HG03039 (cell line): ENCODE data around the gene ANKS6.

ENCODE experiments used
- ATAC-seq: cut with Tn5 transposase; IDR thresholded peaks from one replicate; pipeline ENCODE4 v1.9.1; 2021; ENCODE audit warnings: mild to moderate bottlenecking, moderate library complexity; ENCODE audit not compliant: unreplicated experiment

ANKS6 gene

DNA sequence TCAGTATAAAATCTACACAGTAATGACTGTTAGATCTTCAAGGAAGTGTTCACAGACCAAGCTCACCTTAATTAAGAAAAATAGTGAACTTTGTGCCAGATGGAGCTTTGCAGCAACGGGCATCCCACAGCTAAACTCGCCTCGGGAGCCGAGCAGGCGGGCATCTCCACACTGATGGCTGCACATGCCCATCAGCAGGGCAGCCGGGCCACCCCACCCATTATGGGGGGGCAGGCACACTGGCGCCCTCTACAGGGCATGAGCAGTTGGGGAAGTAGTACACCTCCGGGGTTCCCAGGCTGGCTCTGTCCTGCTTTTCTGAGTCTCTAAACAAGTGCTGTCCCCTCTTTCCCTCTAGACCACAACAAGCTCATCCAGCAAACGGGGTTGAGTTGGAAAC lies 21.6 kb downstream of the ANKS6 start:
- no peak for ATAC-seq

DNA sequence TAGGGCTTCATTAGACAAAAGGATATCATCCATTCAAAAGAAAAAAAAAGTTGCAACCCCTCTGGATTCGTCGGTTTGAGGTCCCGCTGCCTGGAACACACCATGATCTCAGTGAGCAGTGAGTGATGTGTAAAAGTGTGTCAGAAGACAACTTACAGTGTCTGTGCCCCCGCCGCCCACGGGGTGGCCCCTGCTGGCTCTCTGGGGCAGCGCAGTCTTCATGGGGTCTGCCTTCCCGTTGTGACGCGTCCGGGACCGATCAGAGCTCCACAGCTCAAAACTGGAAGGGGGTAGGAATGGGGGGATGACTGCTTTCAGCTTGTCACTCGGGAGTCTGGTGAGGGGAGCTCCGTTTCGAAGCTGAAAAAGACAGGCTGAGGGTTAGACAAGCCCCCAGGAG lies 22.6 kb downstream of the ANKS6 start:
- no peak for ATAC-seq

DNA sequence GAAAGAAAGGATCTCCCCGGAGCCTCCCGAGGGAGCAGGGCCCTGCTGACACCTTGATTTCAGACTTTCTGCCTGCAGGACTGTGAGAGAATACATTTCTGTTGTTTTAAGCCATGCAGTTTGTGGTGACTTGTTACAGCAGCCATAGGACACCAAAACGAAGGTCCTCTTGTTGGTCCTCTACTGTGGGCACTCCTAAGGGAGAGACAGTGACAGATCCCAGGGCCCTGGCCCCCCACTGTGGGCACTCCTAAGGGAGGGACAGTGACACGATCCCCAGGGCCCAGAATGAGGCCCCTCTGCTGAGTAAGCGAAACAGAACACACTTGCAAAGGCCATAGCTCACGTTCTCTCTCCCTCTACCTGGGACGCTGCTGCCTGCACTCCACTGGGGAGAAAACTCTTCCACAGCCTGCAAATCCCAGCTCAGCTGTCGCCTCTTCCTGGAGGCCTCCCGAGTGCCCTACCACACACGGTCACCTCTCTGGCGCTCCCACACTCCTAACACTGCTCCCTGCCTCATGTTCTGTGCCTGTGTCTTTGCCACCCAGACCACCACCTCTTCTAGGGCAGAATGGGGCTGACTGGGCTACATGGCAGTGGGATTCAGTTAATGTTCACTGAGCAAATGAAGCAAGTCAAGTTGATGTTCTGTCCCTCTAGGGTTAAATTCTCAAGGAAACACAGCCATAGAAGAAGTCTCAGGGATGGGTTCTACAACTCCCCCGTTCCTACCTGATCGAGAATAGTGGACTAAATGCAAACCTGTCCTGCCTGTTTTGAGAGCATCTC lies 23.8 kb downstream of the ANKS6 start:
- ATAC-seq, result no peak

DNA sequence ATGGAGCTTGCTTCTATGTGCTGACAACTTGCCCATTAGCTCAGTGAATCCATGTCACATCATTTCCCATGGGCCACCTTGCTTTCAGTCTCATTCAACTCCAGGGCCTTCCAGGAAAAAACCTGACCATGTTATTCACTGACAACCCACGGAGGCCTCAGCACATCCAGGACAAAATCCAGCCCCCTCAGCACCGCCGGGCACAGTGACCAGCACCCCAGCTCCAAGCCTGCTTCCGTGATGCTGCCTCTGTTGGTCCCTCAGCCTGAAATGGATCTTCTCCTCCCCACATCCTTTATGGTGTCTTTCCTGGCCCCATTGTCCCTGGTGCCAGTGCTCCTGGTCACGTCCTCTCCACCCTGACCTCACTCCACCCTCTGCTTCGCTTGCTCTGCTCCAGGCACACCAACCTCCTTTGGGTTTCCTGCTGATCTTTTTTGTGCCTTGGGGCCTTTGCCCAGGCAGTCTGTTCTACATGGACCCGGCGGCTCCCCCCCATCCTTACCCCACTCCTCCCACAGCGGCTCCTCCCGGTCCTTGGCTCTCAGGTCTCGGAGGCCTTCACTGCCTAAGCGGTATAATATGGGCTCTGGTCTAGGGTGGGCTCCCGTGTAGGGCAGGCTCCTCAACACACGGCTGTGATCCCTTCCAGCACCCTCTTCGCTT lies 25.0 kb downstream of the ANKS6 start:
- ATAC-seq, result no peak

DNA sequence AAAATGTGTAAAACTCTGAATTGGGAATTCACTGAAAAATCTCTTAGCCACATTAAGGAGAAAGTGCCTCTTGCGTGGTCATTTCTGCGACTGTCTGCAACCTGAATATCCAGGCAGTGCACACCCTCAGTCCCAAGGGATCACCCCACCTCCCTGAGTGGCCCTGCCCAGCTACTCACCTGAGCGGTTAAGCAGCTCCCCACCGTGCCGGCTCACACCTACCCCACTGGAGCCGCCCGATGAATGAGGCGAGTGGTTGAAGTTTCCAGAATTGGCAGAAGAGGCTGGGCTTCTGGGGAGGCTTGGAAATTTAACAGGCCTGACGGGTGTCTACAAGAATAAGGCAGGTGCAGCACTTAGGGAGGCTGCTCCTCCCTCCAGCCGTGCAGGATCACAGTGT lies 25.6 kb downstream of the ANKS6 start:
- no peak for ATAC-seq

DNA sequence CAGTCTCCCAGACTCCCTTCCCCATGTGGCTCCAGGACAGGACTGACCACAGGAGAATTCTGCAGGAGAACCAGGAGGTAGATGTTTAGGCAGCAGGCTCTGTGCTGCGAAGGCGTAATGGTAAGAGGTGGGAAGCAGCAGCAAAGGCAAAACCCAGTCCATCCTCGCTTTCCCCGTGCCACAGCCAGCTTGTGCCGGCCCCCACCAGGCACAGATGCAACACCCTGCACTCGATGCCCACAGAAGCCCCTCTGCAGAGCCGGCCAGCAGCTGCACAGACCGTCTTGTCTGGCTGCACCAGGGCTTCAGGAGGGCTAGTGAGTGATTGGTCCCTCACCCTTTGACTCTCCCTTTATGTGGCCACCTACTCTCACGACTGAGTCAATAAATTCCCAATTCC lies 28.0 kb downstream of the ANKS6 start:
- ATAC-seq, result no peak

DNA sequence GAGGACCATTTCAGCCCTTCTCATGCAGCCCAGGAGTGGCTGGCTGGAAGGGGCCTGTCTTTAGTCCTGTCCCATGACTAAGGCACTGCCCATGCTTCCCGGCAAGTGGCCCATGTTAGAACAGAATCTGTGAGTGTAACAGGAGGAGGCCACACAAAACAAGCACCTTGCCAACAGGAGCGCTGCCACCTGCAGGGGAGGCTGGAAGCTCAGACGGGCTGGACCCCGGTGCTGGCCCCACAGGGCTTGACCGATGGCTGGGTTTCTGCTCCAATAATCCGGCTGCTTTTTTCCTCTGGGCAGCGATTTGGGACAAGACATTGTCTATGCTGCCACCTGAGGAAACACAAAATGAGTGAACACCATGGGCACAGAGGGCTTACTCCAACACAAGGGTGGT lies 28.4 kb downstream of the ANKS6 start:
- ATAC-seq, result no peak

DNA sequence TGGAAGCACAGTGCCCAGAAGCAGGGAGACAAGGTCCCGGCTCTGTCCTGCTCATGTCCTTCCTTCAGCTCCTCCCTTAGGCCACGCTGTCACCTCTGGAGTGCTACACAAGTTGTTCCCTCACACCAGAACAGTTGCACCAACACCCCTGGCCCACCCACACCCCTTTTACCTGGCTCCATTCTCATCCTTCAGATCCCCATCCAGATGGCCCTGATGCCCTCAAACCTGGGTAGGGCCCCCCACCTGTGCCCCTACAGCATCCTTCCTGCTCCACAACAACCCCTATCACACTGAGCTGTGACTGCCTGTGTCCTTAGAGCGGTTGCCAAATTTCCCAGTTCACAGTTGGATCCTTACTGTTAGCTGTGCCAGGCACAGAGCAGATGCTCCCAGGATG lies 29.2 kb downstream of the ANKS6 start:
- no peak for ATAC-seq

DNA sequence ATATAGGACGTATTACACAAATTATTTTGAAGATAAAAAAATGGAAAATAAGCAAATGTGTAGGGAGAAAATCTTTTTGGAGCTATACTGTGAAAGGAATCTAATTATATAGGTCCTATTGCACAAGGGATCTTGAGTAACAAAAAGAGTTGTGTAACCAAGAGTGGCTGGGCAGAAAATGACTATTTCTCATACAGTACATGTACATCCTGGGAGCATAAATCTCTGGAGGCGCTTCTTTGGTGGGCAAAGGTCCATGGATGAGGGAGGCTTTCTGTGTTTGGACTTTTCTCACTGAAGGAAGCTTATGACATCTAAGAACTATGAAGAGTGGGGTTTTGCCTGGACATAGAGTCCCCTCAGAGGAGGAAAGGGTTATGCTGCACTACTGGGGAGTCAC lies 29.8 kb downstream of the ANKS6 start:
- ATAC-seq, result no peak

DNA sequence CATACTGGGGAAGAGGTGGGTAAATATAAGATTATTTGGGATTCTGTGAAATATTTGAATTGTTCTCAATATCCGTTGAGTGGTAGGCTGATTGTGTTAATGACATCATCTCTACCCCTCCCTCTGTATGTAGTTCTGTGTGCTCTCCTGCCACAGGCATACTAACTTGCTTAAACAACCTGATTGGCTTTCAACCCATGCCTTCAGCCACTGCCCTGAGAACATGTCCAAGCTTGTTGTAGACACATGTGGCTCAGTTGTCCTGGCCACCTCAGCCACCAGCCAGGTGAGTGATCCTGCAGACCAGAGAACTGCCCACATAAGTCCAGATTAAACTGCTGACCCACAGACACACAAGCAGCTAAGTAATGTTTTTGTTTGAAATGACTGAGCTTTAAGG lies 31.1 kb downstream of the ANKS6 start:
- no peak for ATAC-seq

DNA sequence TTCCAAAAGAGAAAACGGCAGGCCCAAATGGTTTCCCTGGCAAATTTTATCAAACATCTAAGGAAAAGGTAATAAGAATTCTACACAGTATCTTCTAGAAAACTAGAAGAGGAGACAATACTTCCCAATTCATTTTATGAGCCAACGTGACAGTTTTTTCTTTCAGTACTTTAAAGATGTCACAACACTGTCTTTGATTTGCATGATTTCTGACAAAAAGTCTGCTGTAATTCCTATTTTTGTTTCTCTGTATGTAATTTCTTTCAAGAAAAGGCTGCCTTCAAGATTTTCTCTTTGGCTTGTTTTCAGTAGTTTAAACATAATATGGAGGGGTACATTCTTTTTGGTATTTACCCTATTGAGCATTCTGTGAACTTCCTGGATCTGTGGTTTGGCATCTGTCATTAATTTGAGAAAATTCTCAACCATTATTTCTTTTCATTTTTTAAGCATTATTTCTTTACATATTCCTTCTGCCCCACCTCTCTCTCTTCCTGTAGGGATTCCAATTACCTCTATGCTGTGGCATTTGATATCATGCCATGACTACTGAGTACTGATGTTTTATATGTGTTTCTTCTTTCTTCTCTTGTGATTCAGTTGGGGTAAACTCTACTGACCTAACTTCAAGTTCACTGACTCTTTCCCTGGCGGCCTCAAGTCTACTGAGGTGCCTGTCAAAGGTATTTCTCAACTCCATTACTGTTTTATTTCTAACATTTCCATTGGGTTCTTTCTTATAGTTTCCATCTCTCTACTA lies 32.2 kb downstream of the ANKS6 start:
- ATAC-seq, result no peak

DNA sequence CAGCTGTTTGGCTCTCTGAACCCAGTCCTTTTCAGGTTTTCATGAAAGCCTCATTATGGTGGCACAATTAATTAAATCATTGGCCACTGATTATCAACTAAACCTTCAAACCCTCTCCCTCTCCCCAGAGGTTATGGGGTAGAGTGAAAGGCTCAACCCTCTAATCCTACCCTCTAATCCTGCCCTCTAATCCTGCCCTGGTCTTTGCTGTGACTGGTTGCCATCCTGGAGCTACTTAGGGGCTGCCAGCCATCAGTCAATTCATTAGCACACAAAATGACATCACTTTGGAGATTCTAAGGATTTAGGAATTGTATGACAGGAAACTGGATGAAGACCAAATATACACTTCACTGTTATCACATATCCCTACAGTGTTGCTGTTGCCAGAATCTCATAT lies 36.1 kb downstream of the ANKS6 start:
- ATAC-seq, result no peak

DNA sequence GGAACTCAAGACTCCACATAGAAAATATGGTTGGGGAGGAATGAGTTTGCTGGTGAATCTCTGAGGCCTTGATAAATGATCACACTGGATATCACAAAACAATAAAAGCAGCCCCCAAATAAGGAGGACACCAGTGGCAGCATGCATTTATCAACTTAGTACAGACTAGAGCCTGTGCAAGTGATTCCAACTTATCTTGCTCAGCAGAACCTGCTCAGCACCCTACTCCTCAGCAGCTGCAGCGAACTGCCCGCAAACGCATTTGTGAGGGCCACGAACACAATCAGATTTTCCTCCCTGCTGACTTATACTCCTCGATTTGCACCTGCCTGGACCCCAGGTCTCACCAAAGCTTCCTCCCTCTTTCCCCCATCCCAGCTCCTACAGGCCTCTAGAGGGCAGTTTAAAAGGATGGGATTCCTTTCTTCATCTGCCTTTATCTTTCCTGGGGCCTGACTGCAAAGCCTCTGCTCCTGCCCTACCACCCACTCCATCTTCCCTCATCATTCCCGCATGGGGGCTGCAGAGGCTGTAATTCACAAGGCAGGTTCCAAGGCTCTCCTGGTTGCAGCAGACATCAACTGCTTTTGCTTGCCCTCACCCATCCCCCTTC lies 41.2 kb downstream of the ANKS6 start:
- ATAC-seq, result no peak

DNA sequence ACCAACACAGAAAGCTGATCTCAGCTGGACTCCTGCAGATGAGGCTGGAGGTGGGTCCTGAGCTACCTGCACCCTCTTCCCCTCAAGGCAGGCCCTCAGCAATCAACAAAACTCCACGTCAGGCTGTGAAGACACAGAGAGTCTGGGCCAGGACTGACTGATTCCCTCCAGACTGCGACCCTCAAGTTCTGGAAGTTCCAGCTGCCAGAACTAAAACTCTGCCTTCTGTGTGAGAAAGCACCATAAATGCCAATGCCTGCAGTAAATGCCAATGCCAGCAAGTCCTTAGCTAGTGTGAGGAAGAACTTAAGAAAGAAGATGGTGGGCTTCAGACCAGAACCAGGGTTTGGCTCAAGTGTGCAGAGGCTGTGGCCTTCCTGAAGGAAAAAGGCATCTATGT lies 45.1 kb downstream of the ANKS6 start:
- no peak for ATAC-seq

DNA sequence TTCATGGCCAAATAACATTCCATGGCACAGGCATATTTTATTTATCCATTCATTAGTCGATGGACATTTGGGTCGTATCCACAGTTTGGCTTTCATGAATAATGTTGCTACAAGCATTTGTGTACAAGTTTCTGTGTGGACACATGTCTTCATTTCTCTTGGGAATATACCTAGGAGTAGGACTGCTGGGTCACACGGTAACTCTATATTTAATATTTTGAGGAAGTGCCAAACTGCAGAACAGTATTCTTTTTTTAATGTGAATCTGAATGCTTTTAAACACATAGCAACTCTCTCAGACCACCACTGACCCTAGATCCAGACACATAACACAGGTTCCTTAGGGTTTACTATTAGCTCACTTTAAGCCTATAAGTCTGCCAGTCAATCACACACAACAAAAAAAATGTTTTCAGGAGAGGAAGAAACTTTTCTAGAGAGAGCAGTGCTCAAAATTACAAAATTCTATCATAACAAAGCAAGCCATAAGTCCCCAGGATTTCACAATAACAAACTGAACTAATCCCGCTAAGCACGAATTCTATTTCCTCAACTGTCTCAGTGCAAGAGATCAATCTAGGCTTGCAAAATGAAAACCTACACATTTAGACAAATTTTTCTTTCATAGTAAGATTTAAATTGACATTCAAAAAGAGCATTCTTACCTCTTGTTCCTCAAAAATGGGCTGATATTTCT lies 45.8 kb downstream of the ANKS6 start:
- no peak for ATAC-seq

DNA sequence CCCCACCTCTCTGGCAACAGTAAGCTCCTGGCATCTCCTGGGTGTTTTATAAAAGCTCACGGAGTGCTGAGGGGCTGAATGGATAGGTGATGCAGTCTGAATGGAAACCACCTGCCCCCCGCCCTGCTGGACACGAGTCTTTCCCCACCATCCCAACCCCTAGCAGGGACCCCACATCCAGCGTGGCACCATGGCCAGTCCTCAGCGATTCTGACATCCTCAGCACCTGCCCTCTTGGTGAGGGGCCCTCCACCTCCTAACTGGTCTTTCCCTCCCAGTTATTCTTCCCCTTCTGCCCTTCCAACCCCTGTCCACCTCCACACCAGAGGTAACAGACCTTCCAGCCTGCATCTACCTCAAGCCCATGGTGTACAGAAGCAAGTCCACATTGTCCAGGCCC lies 48.9 kb downstream of the ANKS6 start:
- no peak for ATAC-seq

DNA sequence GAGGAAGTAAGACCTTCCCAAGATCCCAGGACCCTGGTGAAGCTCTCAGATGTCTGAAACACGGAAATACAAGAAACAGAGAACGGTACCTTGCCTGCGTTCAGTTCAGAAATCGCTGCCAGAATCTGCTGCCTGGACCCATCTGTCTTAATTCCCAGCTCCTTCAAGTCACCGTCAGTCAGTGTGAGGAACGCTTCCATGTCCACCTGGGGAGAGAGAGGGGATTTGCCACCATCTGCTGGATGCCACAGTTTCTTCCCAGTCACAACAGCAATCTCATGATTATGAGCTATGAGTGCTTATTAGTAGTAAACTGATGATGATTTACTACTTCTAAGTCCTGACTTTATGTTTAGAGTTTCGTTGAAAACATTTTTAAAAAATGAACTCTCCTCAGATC lies 50.9 kb downstream of the ANKS6 start:
- no peak for ATAC-seq

DNA sequence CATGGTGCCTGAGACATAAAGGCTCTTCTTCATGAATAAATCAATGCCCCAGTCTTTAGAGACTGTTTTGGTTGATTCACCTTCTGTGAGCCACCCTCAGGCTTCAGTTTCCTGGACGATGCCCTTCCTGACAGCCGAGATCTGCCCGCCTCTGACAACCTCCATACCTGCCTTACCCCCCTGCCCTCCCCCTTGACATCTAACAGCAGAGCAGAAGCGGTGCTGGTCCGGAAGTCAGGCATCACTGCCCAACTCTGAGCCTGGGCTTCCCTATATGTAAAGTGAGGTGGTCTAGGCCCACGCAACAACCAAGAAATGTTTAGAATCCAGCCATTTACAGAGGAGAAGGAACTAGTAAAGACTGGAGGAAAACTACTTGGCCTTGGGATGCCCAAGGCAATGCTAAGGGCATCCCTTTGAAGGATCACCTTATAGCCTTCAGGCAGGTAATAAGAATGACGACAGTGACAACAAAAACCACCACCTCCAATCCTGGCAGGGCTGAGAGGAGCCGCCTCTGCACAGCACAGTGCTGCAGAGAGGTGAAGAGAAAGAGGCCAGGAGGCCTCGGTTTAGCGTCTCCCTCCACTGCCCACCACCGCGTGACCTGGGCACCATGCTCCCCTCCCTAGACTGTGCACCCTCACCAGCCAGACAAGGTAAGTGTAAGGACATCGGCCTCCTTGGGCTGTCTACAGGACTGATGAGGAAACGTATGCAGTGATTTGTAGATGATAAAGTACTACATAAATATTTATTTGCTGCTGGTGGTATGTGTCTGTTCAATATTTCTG lies 52.3 kb downstream of the ANKS6 start:
- no peak for ATAC-seq

DNA sequence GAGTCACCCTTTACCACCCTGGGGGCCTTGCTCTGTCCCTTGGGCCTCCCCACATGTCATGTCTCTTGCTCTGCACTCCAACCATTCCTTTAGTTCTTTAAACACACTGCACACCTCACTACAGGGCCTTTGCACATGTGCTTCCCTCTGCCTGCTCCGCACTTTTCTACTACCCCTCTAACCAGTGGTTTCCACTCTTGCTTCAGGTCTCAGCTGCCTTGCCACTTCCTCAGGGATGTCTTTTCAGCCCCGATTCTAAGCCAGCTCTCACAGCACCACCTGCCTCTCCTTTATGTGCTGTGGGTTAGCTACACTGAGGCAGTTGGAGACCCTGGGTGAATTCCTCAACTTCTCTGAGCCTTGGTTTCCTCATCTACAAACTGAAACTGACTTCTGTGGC lies 53.0 kb downstream of the ANKS6 start:
- ATAC-seq, result no peak
